Neural crest cell (in vitro differentiated cells): ENCODE measurements around the gene PCNX2. TPM values are rescaled to one million over a fixed set of nuclear protein-coding genes. Genes with fewer than 3 reads are reported as not detected.

Source experiments
- DNase-seq: peaks from one replicate; pipeline ENCODE4 v3.0.0; 2021; ENCODE audit warnings: low read depth, mixed read lengths, low spot score
- H3K27ac Mint-ChIP-seq: one replicate; pipeline ENCODE4 v1.8.0; 2021; ENCODE audit warnings: mild to moderate bottlenecking, mixed read lengths; ENCODE audit not compliant: unreplicated experiment
- H3K27me3 Mint-ChIP-seq: 2 replicates; pipeline ENCODE4 v1.8.0; 2021; ENCODE audit warnings: low read depth, mild to moderate bottlenecking, mixed read lengths
- H3K36me3 Mint-ChIP-seq: 2 replicates; pipeline ENCODE4 v1.8.0; 2021; ENCODE audit warnings: low read depth, mild to moderate bottlenecking, mixed read lengths
- H3K4me1 Mint-ChIP-seq: 2 replicates; pipeline ENCODE4 v1.8.0; 2021; ENCODE audit warnings: mixed read lengths
- H3K4me3 Mint-ChIP-seq: one replicate; pipeline ENCODE4 v1.8.0; 2021; ENCODE audit warnings: mild to moderate bottlenecking, mixed read lengths
- H3K9me3 Mint-ChIP-seq: 2 replicates; pipeline ENCODE4 v1.8.0; 2021; ENCODE audit warnings: mixed read lengths
- total RNA-seq: library from RNA; stranded (reverse); gene quantifications from 2 replicates; pipeline ENCODE4 v1.2.1, GENCODE V29; 2021
- TF ChIP-seq, protein P1 (sequence below): fragments of 200-600 bp; sonication (generic); conservative IDR thresholded peaks from 2 replicates; pipeline ENCODE4 v1.5.0; 2021; ENCODE audit warnings: antibody characterized with exemption, mild to moderate bottlenecking

Gene PCNX2
- total RNA-seq, 1 donor from 2014 or later, result 13.6 TPM

DNA sequence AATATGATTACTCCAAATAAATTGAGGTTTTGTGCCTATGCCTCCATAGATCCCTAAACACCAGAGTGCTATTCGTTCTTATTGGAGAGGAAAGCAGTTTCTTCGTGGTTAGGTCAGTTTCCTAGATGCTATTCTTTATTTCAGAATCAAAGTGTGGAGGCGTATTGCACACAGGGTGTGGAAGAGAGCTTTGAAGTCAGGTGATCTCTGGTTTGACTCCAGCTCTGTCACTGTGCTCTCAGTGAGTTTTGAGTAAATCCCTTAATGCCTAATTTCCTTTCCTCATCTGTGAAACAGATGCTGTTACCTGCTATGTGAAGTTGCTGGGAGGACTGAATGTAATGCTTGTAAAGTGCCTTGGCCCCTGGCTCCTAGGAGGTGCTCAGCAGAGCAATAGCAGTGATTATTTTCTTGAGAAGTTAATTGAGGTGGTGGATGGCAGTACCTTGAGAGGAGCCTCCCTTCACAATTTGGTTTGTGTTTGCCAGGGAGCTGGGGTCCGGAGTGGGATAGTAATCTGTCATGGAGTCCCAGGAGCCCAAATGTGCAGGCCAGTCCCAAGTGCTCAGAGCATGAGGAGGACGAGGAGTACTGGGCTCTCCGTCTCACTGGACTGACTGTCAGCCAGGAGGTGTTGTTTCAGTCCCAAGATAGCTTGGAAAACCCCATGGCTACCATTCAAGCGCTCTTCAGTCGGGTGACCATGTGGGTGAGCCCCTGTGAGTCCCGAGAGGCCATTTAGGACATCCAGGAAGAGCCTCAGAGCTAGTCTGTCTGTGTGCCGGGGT lies 330.2 kb downstream of the PCNX2 start:
- Mint-ChIP-seq H3K4me3 (no peak overlapping the region), H3K27ac (no peak overlapping the region), H3K4me1 (peaks cover 8% of the 10 kb centered on the region), H3K36me3 (peaks cover 18% of the 10 kb centered on the region), H3K9me3 (no peaks in the 10 kb centered on the region), H3K27me3 (no peaks in the 10 kb centered on the region)
- TF ChIP-seq, protein P1, sequence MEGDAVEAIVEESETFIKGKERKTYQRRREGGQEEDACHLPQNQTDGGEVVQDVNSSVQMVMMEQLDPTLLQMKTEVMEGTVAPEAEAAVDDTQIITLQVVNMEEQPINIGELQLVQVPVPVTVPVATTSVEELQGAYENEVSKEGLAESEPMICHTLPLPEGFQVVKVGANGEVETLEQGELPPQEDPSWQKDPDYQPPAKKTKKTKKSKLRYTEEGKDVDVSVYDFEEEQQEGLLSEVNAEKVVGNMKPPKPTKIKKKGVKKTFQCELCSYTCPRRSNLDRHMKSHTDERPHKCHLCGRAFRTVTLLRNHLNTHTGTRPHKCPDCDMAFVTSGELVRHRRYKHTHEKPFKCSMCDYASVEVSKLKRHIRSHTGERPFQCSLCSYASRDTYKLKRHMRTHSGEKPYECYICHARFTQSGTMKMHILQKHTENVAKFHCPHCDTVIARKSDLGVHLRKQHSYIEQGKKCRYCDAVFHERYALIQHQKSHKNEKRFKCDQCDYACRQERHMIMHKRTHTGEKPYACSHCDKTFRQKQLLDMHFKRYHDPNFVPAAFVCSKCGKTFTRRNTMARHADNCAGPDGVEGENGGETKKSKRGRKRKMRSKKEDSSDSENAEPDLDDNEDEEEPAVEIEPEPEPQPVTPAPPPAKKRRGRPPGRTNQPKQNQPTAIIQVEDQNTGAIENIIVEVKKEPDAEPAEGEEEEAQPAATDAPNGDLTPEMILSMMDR, result no peak
- no peak for DNase-seq

DNA sequence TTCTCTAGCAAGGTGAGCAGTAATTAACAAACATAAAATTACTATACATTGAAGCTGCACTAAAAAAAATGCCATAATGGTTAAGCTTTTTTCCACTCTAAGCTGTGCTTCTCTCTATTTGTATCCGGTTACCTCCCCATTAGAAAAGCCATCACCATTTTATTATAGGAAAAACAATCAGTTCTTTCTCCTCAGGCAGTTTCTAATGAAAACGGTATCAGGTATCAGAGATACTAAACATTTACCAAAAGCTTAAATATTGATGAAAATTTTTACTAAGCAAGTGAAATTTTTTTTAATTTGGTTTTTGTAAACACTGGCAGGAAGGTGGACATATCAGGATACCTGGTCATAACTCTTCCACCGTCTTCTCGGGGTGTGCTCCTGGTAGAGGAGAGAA lies 330.9 kb downstream of the PCNX2 start:
- TF ChIP-seq, protein P1, result no peak
- Mint-ChIP-seq H3K4me3 (no peak overlapping the region), H3K36me3 (peaks cover 14% of the 10 kb centered on the region), H3K27ac (no peak overlapping the region), H3K27me3 (no peaks in the 10 kb centered on the region), H3K9me3 (no peaks in the 10 kb centered on the region), H3K4me1 (peaks cover 8% of the 10 kb centered on the region)
- DNase-seq, result no peak

DNA sequence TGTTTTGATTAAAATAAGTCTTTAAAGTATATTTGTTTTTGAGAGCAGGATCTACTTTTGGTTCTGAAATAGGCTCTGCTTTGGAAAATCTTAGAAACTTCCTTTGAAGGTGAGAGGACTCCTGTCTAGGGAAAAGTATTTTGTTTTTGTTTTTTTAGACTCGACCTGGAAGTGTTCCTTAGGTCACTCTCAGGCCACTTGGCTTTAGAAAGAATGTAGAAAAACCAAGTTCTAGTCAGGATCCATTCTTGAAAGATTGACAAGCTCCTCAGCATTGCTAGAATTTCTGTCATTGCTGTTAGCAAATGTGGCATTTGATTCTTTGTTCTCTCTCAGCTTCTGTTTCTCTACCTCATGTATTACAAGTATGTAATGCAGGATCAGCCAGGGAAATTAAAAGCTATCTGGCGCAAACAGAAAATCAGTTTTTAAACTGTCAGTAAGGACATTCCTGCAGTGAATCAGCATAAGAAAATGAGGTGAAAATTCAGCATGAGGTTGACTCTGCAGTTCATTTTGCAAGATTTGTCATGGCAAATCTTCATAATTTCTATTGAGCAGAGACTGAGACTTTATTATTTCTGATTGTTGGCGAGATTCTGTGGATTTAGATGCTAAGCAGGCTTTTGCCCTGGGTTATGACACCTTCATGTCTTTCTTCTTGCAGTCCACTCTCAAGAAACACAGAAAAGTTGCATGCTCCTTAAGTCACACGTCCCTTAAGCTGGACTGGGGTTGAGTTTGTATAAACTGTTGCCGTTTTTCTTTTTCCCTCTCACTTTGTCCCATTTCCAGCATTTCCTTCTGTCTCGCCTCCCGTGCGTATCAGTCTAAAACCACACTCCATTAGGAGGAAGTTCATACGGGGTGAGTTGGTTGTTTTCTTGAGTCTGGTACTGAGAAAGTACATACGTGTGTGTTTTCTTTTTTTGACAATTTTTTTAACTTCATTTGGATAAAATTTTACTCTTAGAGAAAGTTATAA lies 332.5 kb downstream of the PCNX2 start:
- Mint-ChIP-seq H3K4me1 (peaks cover 8% of the 10 kb centered on the region), H3K27me3 (no peaks in the 10 kb centered on the region), H3K36me3 (peaks cover 19% of the 10 kb centered on the region), H3K9me3 (no peaks in the 10 kb centered on the region), H3K4me3 (no peak overlapping the region), H3K27ac (no peak overlapping the region)
- no peak for DNase-seq
- TF ChIP-seq, protein P1, result no peak

DNA sequence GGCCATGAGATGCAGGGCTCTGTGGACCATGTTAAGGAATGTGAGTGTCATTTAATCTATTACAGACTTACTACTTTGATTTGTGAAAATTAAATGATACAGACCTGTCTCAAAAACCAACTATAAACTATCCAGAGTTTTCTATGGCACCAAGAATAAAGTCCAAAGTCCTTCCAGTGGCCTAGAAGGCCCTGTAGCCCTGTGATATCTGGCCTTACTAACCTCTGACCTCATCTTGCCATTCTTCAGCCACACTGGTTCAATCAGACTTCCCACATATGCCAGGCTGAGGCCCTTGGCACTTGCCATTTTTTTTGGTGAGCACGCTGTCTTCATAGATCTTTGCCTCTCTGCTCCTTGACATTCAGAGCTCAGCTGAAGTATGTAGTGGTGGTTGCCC lies 337.5 kb downstream of the PCNX2 start:
- H3K27ac Mint-ChIP-seq, result no peak overlapping the region
- TF ChIP-seq, protein P1, result no peak
- no peak overlapping the region for H3K4me3 Mint-ChIP-seq
- H3K9me3 Mint-ChIP-seq, result peaks cover 4% of the 10 kb centered on the region
- peaks cover 10% of the 10 kb centered on the region for H3K4me1 Mint-ChIP-seq
- peaks cover 37% of the 10 kb centered on the region for H3K36me3 Mint-ChIP-seq
- no peaks in the 10 kb centered on the region for H3K27me3 Mint-ChIP-seq
- no peak for DNase-seq

DNA sequence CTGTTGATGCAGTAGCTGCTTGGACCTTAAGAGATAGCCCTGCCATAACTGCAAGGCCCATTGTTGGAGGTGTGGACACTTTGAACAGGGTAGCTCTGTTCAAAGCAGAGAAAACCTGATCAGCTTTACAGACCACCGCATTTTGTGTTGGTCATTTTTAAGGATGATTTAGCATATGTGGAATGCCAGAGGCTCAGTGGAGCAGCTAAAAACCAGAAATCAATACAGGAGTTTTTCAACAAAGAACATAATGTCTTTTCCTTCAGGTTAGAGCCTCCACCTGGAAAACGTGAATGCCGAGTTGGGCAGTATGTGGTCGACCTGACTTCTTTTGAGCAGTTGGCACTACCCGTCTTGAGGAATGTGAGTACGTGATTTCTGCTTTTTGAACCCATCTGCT lies 339.4 kb downstream of the PCNX2 start:
- no peak overlapping the region for H3K4me3 Mint-ChIP-seq
- no peaks in the 10 kb centered on the region for H3K27me3 Mint-ChIP-seq
- TF ChIP-seq, protein P1, result no peak
- no peak overlapping the region for H3K27ac Mint-ChIP-seq
- H3K9me3 Mint-ChIP-seq, result peaks cover 4% of the 10 kb centered on the region
- H3K36me3 Mint-ChIP-seq, result peaks cover 33% of the 10 kb centered on the region
- peaks cover 23% of the 10 kb centered on the region for H3K4me1 Mint-ChIP-seq
- no peak for DNase-seq
